WTC11 (cell line): ENCODE data around the gene INPP4B. TPM values are rescaled to one million over a fixed set of nuclear protein-coding genes. Genes with fewer than 3 reads are reported as not detected.

Experiments used
- ATAC-seq: fragments of 200-7000 bp; cut with Tn5 transposase; 2 replicates; pipeline ENCODE4 v1.10.0; 2021; ENCODE audit warnings: mild to moderate bottlenecking, moderate library complexity
- CTCF ChIA-PET: fragments of 300-600 bp; sonication (Branson Sonifier 250); formaldehyde crosslinking; loops from one replicate; lab custom pipeline; 2021; ENCODE audit warnings: antibody characterized with exemption; lab: Charles Lee
- POLR2A ChIA-PET: fragments of 350-600 bp; sonication (Branson Sonifier 250); formaldehyde crosslinking; loops from one replicate; lab custom pipeline; 2021; ENCODE audit warnings: antibody characterized with exemption; lab: Charles Lee
- DNase-seq: peaks from one replicate; pipeline ENCODE4 v3.0.0; 2021; ENCODE audit warnings: low spot score
- H3K27ac Mint-ChIP-seq: 2 replicates; pipeline ENCODE4 v1.8.0; 2021; ENCODE audit warnings: mixed read lengths
- H3K27me3 Mint-ChIP-seq: 2 replicates; pipeline ENCODE4 v1.8.0; 2021; ENCODE audit warnings: low read depth, mild to moderate bottlenecking, moderate library complexity, mixed read lengths
- H3K36me3 Mint-ChIP-seq: 2 replicates; pipeline ENCODE4 v1.8.0; 2021; ENCODE audit warnings: mixed read lengths
- H3K4me1 Mint-ChIP-seq: 2 replicates; pipeline ENCODE4 v1.8.0; 2022; ENCODE audit warnings: mixed read lengths
- H3K4me3 Mint-ChIP-seq: 2 replicates; pipeline ENCODE4 v1.8.0; 2021; ENCODE audit warnings: mild to moderate bottlenecking, moderate library complexity, mixed read lengths
- H3K9me3 Mint-ChIP-seq: 2 replicates; pipeline ENCODE4 v1.8.0; 2021; ENCODE audit warnings: mixed read lengths
- ELF4 ChIP-seq: sonication (generic); formaldehyde crosslinking; IDR thresholded peaks from 2 replicates; pipeline ENCODE4 v1.8.1; 2022; ENCODE audit warnings: low read depth, mild to moderate bottlenecking, moderate library complexity, missing genetic modification reagents
- FOXK1 ChIP-seq: sonication (generic); formaldehyde crosslinking; IDR thresholded peaks from 2 replicates; pipeline ENCODE4 v1.8.0; 2022; ENCODE audit warnings: mild to moderate bottlenecking, moderate library complexity, missing genetic modification reagents
- FOXP4 ChIP-seq: sonication (generic); formaldehyde crosslinking; IDR thresholded peaks from 2 replicates; pipeline ENCODE4 v1.8.0; 2022; ENCODE audit warnings: mild to moderate bottlenecking, missing genetic modification reagents
- IRF2 ChIP-seq: sonication (generic); formaldehyde crosslinking; IDR thresholded peaks from 2 replicates; pipeline ENCODE4 v1.8.0; 2022; ENCODE audit warnings: low read depth, missing genetic modification reagents, borderline replicate concordance
- MYBL2 ChIP-seq: sonication (generic); formaldehyde crosslinking; IDR thresholded peaks from 2 replicates; pipeline ENCODE4 v1.8.1; 2023; ENCODE audit warnings: mild to moderate bottlenecking, moderate library complexity, missing genetic modification reagents
- OVOL2 ChIP-seq: fragments of 250-450 bp; sonication (Bioruptor Pico); IDR thresholded peaks from 2 replicates; pipeline ENCODE4 v1.9.0; 2021; ENCODE audit warnings: mild to moderate bottlenecking, borderline replicate concordance
- TEAD4 ChIP-seq: sonication (generic); formaldehyde crosslinking; IDR thresholded peaks from 2 replicates; pipeline ENCODE4 v1.8.0; 2022; ENCODE audit warnings: mild to moderate bottlenecking, missing genetic modification reagents
- TP53 ChIP-seq: sonication (generic); formaldehyde crosslinking; IDR thresholded peaks from 2 replicates; pipeline ENCODE4 v1.8.1; 2023; ENCODE audit warnings: mild to moderate bottlenecking, missing genetic modification reagents
- ZNF138 ChIP-seq: sonication (generic); formaldehyde crosslinking; conservative IDR thresholded peaks from 2 replicates; pipeline ENCODE4 v1.8.1; 2022; ENCODE audit warnings: mild to moderate bottlenecking, moderate library complexity, missing genetic modification reagents
- ZNF532 ChIP-seq: fragments of 250-450 bp; sonication (Bioruptor Pico); IDR thresholded peaks from 2 replicates; pipeline ENCODE4 v1.9.0; 2021; ENCODE audit warnings: mild to moderate bottlenecking, borderline replicate concordance
- total RNA-seq: library from RNA; stranded (reverse); gene quantifications from 3 replicates; pipeline ENCODE4 v1.2.3, GENCODE V29; 2021
- TF ChIP-seq, protein P1 (sequence below): fragments of 250-450 bp; sonication (Bioruptor Pico); IDR thresholded peaks from 2 replicates; pipeline ENCODE4 v2.1.2; 2022; ENCODE audit warnings: mild to moderate bottlenecking, moderate library complexity
- TF ChIP-seq, protein P2 (sequence below): sonication (generic); formaldehyde crosslinking; IDR thresholded peaks from 2 replicates; pipeline ENCODE4 v1.8.1; 2022; ENCODE audit warnings: missing genetic modification reagents, borderline replicate concordance
- TF ChIP-seq, protein P3 (sequence below): sonication (generic); formaldehyde crosslinking; IDR thresholded peaks from 2 replicates; pipeline ENCODE4 v1.8.1; 2022; ENCODE audit warnings: low read depth, mild to moderate bottlenecking, moderate library complexity, missing genetic modification reagents, borderline replicate concordance
- TF ChIP-seq, protein P4 (sequence below): sonication (generic); formaldehyde crosslinking; IDR thresholded peaks from 2 replicates; pipeline ENCODE4 v1.8.1; 2022; ENCODE audit warnings: mild to moderate bottlenecking, moderate library complexity, missing genetic modification reagents
- TF ChIP-seq, protein P5 (sequence below): sonication (generic); formaldehyde crosslinking; IDR thresholded peaks from 2 replicates; pipeline ENCODE4 v1.8.0; 2022; ENCODE audit warnings: mild to moderate bottlenecking, missing genetic modification reagents

Gene INPP4B
- total RNA-seq, 1 experiment from 2014 or later: 0.92 TPM

DNA sequence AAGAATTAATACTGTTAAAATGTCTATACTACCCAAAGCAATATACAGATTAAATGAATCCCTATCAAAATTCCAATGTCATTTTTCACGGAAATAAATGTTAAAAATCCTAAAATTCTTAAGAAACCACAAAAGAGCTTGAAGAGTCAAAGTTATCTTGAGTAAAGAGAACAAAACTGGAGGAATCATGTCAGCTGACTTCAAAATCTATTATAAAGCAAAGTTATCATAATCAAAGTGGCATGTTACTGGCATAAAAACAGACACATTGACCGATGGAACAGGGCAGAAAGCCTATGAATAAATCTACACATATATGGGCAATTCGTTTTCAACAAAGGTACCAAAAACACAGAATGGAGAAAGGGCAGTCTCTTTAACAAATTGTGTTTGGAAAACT lies 579.0 kb downstream of the INPP4B start:
- H3K36me3 Mint-ChIP-seq: no peaks in the 10 kb centered on the region
- POLR2A ChIA-PET: no interaction called here
- H3K27ac Mint-ChIP-seq: no peak overlapping the region
- DNase-seq (no peak), ATAC-seq (no peak)
- CTCF ChIA-PET: no interaction called here
- TF ChIP-seq IRF2 (CRISPR knock-in tag) (no peak), TEAD4 (CRISPR knock-in tag) (no peak), FOXP4 (no peak)
- TF ChIP-seq, protein P1, sequence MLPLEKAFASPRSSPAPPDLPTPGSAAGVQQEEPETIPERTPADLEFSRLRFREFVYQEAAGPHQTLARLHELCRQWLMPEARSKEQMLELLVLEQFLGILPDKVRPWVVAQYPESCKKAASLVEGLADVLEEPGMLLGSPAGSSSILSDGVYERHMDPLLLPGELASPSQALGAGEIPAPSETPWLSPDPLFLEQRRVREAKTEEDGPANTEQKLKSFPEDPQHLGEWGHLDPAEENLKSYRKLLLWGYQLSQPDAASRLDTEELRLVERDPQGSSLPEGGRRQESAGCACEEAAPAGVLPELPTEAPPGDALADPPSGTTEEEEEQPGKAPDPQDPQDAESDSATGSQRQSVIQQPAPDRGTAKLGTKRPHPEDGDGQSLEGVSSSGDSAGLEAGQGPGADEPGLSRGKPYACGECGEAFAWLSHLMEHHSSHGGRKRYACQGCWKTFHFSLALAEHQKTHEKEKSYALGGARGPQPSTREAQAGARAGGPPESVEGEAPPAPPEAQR (CRISPR knock-in tag): no peak
- H3K4me3 Mint-ChIP-seq: no peak overlapping the region
- H3K27me3 Mint-ChIP-seq: no peaks in the 10 kb centered on the region
- H3K4me1 Mint-ChIP-seq: peaks cover 32% of the 10 kb centered on the region
- H3K9me3 Mint-ChIP-seq: no peaks in the 10 kb centered on the region

- ATAC-seq (no peak), DNase-seq (no peak)
- no peak overlapping the region for H3K27ac Mint-ChIP-seq
- no peaks in the 10 kb centered on the region for H3K36me3 Mint-ChIP-seq
- H3K4me3 Mint-ChIP-seq: no peak overlapping the region
- no peaks in the 10 kb centered on the region for H3K27me3 Mint-ChIP-seq
- H3K4me1 Mint-ChIP-seq: peaks cover 30% of the 10 kb centered on the region
- H3K9me3 Mint-ChIP-seq: no peaks in the 10 kb centered on the region
- POLR2A ChIA-PET: no interaction called here
- CTCF ChIA-PET: no interaction called here
- TF ChIP-seq ELF4 (CRISPR knock-in tag) (no peak), ZNF532 (CRISPR knock-in tag) (no peak)
These were observed 580.2 kb downstream of the INPP4B start for GRCh38 chr4:142265946-142266345.

GRCh38 chr4:142265536-142265935 lies 580.6 kb downstream of the INPP4B start:
- TF ChIP-seq, protein P2, sequence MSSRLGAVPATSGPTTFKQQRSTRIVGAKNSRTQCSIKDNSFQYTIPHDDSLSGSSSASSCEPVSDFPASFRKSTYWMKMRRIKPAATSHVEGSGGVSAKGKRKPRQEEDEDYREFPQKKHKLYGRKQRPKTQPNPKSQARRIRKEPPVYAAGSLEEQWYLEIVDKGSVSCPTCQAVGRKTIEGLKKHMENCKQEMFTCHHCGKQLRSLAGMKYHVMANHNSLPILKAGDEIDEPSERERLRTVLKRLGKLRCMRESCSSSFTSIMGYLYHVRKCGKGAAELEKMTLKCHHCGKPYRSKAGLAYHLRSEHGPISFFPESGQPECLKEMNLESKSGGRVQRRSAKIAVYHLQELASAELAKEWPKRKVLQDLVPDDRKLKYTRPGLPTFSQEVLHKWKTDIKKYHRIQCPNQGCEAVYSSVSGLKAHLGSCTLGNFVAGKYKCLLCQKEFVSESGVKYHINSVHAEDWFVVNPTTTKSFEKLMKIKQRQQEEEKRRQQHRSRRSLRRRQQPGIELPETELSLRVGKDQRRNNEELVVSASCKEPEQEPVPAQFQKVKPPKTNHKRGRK (CRISPR knock-in tag): no peak
- TF ChIP-seq ZNF138 (CRISPR knock-in tag): no peak
- TF ChIP-seq, protein P3, sequence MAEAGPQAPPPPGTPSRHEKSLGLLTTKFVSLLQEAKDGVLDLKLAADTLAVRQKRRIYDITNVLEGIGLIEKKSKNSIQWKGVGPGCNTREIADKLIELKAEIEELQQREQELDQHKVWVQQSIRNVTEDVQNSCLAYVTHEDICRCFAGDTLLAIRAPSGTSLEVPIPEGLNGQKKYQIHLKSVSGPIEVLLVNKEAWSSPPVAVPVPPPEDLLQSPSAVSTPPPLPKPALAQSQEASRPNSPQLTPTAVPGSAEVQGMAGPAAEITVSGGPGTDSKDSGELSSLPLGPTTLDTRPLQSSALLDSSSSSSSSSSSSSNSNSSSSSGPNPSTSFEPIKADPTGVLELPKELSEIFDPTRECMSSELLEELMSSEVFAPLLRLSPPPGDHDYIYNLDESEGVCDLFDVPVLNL (CRISPR knock-in tag): no peak
- TF ChIP-seq OVOL2 (CRISPR knock-in tag): no peak
- TF ChIP-seq FOXK1 (CRISPR knock-in tag): no peak
- TF ChIP-seq, protein P4, sequence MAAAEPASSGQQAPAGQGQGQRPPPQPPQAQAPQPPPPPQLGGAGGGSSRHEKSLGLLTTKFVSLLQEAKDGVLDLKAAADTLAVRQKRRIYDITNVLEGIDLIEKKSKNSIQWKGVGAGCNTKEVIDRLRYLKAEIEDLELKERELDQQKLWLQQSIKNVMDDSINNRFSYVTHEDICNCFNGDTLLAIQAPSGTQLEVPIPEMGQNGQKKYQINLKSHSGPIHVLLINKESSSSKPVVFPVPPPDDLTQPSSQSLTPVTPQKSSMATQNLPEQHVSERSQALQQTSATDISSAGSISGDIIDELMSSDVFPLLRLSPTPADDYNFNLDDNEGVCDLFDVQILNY (CRISPR knock-in tag): no peak
- TF ChIP-seq, protein P5, sequence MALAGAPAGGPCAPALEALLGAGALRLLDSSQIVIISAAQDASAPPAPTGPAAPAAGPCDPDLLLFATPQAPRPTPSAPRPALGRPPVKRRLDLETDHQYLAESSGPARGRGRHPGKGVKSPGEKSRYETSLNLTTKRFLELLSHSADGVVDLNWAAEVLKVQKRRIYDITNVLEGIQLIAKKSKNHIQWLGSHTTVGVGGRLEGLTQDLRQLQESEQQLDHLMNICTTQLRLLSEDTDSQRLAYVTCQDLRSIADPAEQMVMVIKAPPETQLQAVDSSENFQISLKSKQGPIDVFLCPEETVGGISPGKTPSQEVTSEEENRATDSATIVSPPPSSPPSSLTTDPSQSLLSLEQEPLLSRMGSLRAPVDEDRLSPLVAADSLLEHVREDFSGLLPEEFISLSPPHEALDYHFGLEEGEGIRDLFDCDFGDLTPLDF (CRISPR knock-in tag): no peak
- no peak for TF ChIP-seq TP53 (CRISPR knock-in tag)
- no peak for TF ChIP-seq MYBL2
- TF ChIP-seq, all 79 proteins: peak for 0
- DNase-seq: no peak
- H3K4me3 Mint-ChIP-seq: no peak overlapping the region
- no peaks in the 10 kb centered on the region for H3K27me3 Mint-ChIP-seq
- peaks cover 28% of the 10 kb centered on the region for H3K4me1 Mint-ChIP-seq
- H3K27ac Mint-ChIP-seq: no peak overlapping the region
- no peaks in the 10 kb centered on the region for H3K9me3 Mint-ChIP-seq
- H3K36me3 Mint-ChIP-seq: no peaks in the 10 kb centered on the region
- CTCF ChIA-PET: no interaction called here
- ATAC-seq: no peak
- POLR2A ChIA-PET: interaction anchor here (0.7 kb wide), 1 partner anchor 1049 kb away, joined by 5 read pairs; no protein-coding TSS in a partner anchor
